COR-L47 (cell line): Measurements from ENCODE around the gene FOXC2.

Source experiments
- DNase-seq: peaks from one replicate; lab custom pipeline; 2025; lab: John Stamatoyannopoulos, UW

Gene FOXC2

DNA sequence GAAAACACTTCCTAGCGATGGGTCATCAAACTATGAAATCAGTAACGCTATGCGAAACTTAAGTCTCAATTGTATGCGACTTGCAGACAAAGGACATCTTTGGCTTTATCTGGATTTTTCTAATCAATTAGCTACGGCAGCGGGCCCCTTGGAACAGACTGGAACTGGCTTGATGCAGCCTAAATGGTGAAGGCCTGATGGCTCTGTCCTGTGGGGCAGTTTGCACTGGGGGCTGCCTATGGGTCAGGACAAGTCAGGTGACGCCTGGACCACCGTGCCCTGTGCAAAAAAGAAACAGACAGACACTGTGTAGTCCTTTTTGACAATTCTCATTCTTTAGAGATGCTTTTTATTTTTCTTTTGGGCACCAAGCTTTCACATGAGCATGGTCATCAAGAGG lies 33.6 kb upstream of the FOXC2 start:
- no peak for DNase-seq

DNA sequence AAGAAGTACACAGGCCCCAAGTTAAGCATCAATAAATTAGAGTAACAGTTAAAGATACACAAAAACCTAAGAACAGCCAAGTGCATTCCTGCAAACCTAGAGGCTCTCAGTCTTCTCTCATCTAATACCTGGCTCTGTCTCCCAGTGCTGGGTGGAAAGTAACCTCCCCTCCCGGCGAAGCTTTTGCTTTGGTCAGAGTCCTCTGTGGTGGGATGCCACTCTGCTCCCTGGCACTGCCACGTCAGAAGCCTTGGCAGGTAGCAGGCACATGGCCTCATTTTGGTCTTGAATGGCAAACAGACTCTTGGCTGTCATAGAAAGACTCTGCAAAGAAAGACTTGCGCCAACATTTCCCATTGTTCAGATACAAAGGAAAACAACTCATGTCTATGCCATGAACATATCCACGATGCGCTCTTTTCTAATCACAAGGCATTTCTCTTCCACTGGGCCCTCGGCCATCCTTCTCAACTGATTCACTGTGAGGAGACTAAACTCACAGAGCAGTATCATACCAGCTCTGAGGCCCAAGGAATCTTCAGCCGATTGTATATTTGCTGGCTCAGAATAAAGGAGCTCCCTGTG lies 32.8 kb upstream of the FOXC2 start:
- no peak for DNase-seq

DNA sequence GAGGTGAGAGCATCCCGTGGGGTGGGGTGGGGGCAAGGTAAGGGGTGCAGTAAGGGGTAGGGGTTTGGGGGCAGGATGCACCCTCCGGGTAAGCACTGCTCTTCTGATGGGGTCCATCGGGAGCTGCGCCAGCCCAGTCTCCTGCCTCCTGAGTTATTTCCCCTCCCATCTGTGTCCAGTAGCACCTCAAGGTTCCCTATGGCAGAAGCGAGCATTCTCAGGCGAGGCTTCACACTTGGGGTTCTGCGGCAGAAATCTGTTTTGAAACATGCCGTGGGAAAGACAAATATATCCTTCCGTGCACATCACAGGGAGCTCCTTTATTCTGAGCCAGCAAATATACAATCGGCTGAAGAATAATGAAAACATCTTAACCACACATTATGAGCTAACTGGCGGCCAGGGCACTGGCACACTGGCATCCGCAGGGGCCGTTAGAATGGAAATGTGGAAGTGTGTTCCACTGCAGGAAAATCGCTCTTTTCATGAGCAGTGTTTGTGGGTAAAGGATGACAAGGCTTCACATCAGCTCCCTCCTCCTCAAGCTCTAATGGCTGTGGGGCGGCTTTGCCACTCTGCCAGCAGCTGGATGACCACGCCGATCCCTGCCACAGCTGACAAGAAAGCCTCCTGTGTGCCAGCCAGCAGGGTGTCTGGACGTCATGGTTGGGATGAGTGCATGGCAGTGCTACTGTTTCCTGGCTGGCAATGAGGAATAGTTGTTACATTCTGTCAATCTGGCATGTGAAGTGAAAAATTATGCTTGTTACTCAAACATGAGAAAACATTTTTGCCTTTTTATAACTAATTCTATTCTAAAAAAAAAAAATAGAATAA lies 31.6 kb upstream of the FOXC2 start:
- no peak for DNase-seq

DNA sequence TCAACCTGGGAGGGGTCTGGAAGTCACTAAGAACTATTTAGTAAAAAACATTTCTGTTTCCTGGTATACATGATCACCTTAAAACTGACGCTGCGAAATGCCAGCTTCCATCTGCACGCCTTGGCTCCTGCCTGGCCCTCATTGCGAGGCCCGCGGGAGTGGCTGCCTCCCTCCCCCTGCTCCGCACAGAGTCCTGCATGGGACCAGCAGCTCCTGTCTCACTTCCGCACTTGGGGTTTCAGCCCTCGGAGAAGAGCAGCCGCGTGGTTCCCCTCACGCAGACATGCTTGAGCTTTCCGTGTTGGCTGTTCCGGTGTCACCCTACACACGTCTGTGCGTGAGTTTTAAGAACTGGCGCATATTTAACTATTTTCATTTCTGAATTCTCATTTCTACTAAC lies 30.0 kb upstream of the FOXC2 start:
- no peak for DNase-seq

DNA sequence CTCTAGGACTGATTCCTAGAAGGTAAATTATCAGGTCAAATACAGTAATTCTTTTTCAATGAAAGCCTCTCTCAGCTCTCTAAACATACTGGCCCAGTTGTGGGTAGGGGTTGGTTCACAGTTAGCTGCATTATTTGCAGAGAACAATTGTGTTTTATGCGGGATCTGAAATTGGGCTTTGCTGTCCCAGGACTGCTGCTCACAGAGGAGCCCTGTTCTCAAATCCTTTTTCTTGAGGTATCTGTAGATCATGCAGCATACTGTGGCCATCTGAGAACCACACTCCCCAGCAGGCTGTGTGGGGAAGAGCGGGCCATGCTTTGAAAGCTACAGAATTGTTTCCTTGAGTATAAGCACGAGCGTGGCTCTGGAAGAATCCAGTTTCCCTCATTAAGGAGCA lies 29.1 kb upstream of the FOXC2 start:
- DNase-seq, result no peak

DNA sequence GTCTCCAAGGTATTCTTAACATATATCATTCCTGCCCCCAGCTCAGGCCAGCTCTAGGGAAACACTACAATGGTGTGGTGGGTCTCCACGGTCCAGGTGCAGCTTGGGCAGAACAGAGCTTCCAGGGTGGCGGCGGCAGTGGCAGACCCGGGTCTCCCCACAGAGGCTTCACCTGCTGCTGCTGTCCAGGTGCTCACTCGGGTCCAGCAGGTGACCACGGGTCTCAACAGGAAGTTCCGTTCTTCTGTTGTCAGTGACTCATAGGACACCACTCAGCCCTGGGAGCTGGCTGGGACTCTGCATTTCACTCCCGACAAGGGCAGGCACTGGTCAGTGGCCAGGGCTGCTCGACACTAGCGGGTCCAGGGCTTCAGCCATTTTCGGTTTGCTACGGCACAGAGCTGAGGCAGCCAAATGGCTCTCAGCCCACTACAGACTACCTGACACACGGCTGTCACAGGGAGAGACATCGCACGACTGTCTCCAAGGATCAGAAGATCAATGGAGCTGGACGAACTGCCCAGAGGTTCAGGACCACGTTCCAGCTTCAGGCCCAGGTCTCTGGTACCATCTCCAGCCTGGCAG lies 28.3 kb upstream of the FOXC2 start:
- no peak for DNase-seq

DNA sequence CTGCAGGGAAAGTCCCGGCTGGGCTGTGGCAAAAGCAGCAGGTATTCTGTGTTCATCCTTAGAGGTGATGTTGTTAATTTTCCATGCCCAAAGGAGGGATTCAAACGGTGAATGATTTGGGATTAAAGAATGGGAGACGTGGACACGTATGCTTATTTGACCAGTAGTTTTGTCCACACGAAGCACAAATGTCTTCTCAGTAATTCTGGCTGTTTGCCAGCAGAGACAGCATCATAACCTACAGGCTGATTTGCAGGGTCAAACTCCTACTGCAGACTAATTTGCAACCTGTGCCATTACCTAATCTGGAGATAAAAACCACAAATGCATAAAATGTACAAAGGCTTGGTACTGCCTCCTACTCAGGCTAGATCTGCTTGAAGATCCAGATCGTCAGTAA lies 25.7 kb upstream of the FOXC2 start:
- DNase-seq, result no peak

DNA sequence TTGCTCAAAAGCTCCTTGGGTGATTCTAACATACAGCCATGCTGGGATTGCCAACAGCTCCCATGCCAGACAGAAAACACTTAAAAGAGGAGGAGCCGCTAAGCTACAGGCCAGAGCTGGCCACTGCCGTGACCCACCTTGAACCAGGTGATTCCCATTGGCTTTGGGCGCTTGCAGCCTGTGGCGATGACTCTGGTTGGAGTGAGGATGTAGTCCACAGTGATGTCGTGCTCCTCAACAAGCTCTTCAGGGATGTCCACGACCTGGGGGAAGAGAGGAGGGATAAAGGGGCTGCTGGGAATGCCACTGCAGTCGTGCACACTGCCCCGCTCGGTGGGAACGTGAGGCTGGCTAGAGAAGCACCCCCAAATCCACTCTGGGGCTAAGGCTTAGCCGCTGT lies 25.1 kb upstream of the FOXC2 start:
- DNase-seq, result no peak

DNA sequence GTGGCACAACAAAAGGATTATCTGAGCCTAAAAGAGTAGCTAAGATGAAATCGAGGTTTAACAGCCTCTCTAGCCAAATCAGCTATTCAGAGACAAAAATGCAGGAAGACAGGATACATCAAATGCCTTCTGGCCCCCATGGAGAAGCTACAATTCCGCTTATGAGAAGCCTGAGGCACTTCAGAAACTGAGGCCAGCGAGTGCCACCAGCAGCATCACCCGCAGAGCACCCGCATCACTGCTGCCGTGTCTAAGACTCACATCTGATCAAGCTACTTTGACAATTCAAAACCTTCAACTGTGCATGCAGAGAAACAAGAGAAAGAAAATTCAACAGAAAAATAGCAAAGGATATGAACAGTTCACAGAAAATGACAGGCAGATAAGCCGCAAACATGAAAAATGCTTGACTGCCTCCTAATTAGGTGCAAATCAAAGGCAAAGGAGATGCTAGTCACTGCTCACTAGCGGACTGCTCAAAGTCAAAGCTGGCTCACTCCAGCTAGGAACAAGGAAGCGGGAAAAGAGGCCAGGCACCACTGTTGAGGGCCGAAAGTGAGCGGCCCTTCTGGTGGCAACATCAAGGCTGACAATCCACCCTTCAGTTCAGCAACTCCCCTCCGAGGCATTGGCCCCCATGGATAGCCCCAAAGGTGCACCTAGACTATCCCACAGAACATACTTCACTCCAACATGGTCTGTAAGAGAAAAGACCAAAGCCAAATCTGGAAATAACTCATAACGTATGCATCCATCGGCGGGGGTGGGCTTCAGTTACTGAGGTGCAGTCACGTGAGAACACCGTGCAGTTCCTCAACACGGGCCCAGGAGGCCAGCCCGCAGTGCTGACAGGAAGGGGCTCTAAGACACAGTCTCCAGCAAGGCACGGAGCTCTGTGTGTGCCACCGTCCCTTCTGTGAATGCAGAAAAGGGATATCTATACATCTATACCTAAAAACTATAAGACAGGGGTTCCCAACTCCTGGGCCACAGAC lies 23.6 kb upstream of the FOXC2 start:
- no peak for DNase-seq

DNA sequence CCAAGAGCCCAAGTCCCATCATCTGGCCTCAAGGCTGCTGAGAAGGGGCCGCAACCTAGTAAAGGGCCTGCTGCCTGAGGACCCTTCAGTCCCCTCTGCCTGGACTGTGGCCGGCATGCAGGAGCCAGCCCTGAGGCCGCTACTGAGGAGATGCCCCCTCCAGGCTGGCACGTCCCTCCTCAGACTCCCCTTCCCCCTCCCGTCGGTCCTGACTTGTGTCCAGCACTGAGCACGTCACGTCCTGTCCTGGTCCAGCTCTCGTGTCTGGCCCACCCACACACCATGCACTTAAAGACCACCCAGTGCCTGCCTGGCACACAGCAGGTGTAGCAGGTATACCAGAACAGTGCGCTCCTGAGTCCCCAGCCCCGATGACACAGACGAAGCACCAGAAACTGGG lies 21.1 kb upstream of the FOXC2 start:
- no peak for DNase-seq

DNA sequence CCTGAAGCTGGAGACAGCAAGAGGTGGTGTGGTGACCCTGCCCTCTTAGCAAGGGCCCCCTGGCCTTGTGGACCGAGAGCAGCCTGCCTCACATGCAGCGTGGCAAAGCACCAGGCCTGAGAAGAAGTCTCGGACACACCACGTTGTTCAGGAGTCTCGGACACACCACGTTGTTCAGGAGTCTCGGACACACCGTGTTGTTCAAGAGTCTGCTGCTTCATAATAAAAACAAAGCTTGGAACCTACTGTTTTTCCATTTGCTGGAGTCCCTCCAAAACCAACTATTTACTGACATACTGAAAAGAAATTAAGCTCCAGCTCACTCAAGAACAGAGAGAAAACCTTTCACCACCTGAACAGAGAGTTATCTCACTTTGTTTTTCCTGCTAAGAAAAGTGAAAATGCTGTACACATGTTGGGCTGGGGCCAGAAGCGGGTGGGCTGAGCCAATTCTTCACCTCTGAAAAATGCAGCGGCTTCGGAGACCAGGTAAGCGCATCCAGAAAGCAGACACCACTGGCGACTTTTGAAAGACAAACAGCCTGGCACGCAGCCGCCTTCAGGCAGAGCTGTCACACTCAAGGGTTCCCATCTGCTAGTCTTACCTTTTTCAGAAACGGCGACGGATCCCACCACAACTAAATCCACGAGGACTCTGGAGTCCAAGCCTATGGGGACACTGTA lies 20.5 kb upstream of the FOXC2 start:
- no peak for DNase-seq

DNA sequence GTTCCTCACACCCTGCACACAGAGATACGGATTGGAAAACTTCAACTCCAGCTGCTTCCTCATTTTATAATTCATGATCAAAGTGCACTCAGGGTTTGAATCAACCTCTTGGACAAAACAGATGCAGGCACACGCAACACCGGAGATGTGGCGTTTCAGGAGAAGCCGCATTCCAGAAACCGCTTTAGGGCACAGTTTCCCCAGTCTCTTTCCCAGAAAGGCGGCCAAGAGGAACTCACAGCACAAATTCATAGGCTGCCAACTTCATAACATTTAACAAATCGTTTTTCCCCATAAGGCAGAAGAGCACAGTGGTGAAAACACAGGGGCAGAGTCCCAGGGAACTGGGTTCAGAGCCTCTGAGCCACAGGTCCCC lies 20.0 kb upstream of the FOXC2 start:
- no peak for DNase-seq

DNA sequence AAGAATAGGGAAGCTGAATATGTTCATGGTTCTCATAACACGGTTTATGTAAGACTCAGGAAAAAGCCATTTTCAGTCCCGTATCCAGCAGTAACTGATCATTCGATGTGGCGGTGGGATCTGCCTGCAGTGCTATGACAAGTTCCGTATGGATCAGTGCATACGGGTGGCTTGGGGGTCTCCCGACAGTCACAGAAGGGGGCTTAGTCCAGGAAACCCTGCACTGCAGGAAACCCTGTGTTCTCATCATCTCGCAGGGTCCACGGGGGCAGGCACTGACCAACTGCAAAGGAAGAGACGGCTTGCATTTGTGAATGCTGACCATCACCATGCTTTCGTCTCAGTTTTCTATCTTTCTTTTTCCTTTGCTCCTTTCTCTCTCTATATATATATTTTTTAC lies 19.3 kb upstream of the FOXC2 start:
- no peak for DNase-seq

DNA sequence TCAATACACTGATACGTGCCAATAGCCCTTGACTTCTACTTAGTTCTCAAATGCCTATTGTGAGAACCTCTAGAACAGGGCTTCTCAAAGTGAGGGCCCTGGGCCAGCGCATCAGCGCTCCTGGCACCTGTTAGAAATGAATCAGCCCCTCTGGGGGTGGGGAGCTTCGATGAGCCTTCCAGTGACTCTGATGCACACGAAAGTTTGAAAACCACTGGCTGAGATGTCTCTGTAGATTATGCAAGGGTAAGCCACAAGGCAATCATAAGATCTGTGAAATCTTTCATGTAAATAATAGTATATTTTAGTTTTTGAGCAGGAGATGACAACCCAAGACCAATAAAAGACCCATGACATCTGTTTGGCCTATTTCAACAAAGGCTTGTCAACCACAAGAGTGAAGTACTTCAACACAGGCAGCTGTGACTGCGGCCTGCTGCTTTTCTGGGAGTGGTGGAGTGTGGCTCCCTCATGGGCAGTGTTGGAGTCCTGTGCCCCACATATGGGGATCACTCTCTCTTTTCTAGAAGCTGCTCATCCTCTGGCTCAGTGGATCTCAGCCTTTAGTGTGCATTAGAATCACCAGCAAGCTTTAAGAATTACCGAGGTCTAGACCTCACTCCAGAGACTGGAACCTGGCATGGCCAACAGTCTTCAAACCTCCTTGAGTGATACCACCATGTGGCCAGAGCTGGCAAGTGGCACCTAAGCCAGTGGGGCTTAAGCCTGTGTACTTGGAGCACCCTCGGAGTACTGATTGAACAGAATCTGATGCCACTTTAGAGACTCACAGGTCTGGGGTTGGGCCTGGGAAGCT lies 17.3 kb upstream of the FOXC2 start:
- no peak for DNase-seq

DNA sequence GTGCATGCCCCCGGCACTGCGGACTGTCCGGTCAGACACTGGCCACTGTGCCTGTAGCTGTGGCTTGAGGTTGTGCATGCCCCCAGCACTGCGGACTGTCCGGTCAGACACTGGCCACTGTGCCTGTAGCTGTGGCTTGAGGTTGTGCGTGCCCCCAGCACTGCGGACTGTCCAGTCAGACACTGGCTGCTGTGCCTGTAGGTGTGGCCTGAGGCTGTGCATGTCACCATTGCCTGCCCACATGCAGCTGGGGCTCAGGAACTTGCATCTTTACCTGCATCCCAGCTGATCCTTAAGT lies 16.8 kb upstream of the FOXC2 start:
- no peak for DNase-seq

DNA sequence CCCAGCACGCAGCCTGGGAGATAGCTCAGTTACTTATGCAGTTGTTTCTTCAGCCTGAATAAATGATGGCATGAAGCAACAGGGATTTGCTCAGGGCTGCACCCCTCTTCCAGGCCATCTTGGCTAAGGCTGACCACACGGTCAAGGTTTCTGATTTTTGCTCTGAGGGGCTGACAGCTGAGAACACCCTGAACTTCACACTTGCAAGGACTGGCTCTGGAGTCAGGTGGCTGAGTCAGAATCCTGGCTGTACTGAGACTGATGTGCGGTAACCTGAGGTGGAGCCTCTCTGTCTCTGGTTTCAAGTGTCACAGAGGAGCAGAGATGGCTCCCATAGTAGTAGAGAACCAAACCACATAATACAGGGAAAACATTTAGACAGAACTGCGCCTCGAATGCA lies 16.3 kb upstream of the FOXC2 start:
- no peak for DNase-seq

DNA sequence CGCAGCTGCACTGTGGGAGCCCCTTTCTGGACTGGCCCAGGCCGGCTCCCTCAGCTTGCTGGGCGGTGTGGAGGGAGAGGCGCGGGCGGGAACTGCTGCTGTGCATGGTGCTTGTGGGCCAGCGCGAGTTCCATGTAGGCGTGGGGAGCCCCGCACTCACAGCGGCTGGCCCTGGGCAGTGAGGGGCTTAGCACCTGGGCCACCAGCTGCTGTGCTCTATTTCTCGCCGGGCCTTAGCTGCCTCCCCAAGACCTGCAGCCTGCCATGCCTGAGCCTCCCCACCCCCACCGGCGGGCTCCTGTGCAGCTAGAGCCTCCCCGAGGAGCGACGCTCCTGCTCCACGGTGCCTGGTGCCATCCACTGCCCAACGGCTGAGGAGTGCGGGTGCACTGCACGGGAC lies 13.3 kb upstream of the FOXC2 start:
- DNase-seq, result no peak

DNA sequence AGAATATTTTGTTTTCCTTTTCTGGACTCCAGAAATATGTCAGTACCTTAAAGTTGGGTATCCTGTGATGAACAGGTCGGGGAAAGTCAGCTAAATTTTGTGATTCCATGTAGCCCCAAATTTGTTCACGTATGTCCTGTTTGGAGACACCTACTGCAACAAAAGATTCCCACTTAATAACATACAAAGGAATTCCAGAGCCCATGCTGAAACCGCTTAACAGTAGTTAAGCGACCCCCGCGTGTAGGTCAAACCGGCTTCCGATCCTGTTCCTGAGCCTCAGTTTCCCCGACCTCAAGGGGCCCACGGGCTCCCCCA lies 12.1 kb upstream of the FOXC2 start:
- DNase-seq, result no peak

DNA sequence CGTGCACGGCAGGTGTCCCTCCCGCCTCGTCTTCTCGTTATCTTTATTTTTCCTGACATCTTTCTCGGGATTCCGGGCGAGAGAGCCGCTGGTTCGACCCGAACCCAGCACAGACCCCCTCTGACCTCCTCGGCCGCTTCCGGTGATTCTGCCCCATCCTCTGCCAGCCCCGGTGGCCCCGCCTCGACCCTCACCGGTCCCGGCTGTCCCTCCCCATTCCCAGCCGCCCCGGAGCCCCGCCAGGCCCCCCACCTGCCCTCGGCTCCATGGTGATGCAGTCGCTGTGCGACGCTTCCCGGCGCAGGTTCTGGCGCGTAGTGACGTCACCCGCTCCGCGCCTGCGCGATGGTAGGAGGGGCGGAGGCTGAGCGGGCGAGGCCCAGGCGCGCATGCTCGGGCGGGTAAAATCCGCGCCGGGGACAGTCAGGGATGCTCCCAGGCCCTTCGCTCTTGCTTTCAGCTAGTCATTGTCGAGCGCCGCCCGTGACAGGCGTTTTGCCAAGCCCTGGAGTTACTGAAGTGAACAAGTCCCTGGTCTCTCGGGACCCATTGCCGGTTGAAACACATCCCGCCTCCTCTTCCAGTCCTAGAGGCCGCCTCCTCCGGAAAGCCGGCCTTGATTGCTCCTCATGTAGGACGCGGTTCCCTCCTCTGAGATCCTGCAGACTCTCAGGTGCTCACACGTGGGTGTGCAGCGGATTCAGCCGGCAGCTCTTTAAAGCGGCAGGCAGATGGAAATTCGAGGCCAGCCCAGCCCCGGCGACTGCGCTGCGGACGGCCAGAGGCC lies 11.5 kb upstream of the FOXC2 start, which contains the start of gene MTHFSD:
TSS of gene MTHFSD (minus strand) at position 319 of the 787 bp plus-strand sequence. CDS start at position 268, 51 bp downstream.
- DNase-seq, result peak; percentile 84

DNA sequence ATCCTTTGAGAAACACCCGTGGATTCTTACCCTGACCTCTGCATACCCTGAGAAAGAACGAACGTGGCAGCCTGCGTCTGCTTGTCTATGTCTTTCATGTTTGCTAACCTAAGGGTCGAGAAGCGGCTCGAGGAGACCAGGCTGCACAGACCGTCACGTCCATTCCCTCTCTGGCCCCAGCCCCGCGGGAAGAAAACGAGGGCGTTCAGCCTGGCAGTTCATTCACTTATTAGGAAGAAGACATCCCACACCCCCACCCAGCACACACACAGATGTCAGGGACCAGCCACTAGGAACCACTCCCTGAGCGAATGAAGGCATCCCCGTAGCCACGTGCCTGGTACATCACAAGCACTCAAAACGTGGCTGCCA lies 10.9 kb upstream of the FOXC2 start:
- no peak for DNase-seq
